Activated T-helper 1 cell treated with anti-CD3 and anti-CD28 coated beads, Interleukin-12 subunit alpha, Interleukin-12 subunit beta, Interleukin-2, Interleukin-4 antibody, amounts not matched to agents 30 ng/mL and 10 ng/mL and 1 ng/mL, durations not matched to agents 14 hours and 24 hours and 36 hours (primary cell): ENCODE measurements around the gene ZNF865. TPM values are rescaled to one million over a fixed set of nuclear protein-coding genes. Genes with fewer than 3 reads are reported as not detected.
"Not testable (repeated sequence)": the region's sequence is repeated elsewhere in the genome, so short reads cannot be mapped to it uniquely, and the experiment has no call there.

Experiments used
- DNase-seq: peaks from one replicate; pipeline ENCODE4 v3.0.0; 2021; ENCODE audit warnings: low spot score
- H3K27ac Mint-ChIP-seq: one replicate; pipeline ENCODE4 v1.8.0; 2021; ENCODE audit warnings: mild to moderate bottlenecking, mixed read lengths
- H3K27me3 Mint-ChIP-seq: one replicate; pipeline ENCODE4 v1.8.0; 2022; ENCODE audit warnings: mild to moderate bottlenecking, moderate library complexity, mixed read lengths; ENCODE audit not compliant: insufficient read depth
- H3K36me3 Mint-ChIP-seq: one replicate; pipeline ENCODE4 v1.8.0; 2021; ENCODE audit warnings: low read depth, mixed read lengths
- H3K4me1 Mint-ChIP-seq: one replicate; pipeline ENCODE4 v1.8.0; 2021; ENCODE audit warnings: low read depth, mixed read lengths
- H3K4me3 Mint-ChIP-seq: one replicate; pipeline ENCODE4 v1.8.0; 2021; ENCODE audit warnings: mild to moderate bottlenecking, moderate library complexity, mixed read lengths
- H3K9me3 Mint-ChIP-seq: one replicate; pipeline ENCODE4 v1.8.0; 2021; ENCODE audit warnings: mixed read lengths
- intact Hi-C: fragments of 100-400 bp; cut with micrococcal nuclease; formaldehyde crosslinking; loops from one replicate; pipeline ENCODE4 v1.15.1; 2024
- total RNA-seq: library from RNA; stranded (reverse); gene quantifications from 2 replicates; pipeline ENCODE4 v1.2.3, GENCODE V29; 2022

Gene ZNF865
- total RNA-seq, 1 donor from 2014 or later, result 13.2 TPM

GRCh38 chr19:55580628-55581144 lies 24.8 kb upstream of the ZNF865 start, which contains the start of gene ZNF579:
TSS of gene ZNF579 (minus strand) at chr19:55580848. CDS start at chr19:55579639, 1,209 bp downstream.
- H3K27ac Mint-ChIP-seq, result peak within 1 kb of the TSS; percentile 83

GRCh38 chr19:55581145-55581822 lies 24.2 kb upstream of the ZNF865 start:
- H3K9me3 Mint-ChIP-seq, result no peaks in the 10 kb centered on the region
- H3K4me3 Mint-ChIP-seq, result peak overlapping the region; percentile 91
- H3K27ac Mint-ChIP-seq, result no peak overlapping the region
- intact Hi-C loops, result loop anchor here (2.0 to 5.0 kb wide), 2 partner anchors 54 to 324 kb away; partner anchors contain the start of gene PPP6R1
- H3K36me3 Mint-ChIP-seq, result peaks cover 9% of the 10 kb centered on the region
- no peak for DNase-seq
- peaks cover 17% of the 10 kb centered on the region for H3K27me3 Mint-ChIP-seq
- H3K4me1 Mint-ChIP-seq, result peaks cover 30% of the 10 kb centered on the region

More at GRCh38 chr19:55580628-55581144, 24.8 kb upstream of the ZNF865 start, which contains the start of gene ZNF579:
- intact Hi-C loops, result loop anchor here (1.0 to 5.0 kb wide), 4 partner anchors 19 to 323 kb away; partner anchors contain the start of genes FIZ1, PPP6R1 and ZNF581
- H3K36me3 Mint-ChIP-seq, result peaks cover 9% of the 10 kb centered on the region
- peak within 1 kb of the TSS; percentile 91 for H3K4me3 Mint-ChIP-seq
- DNase-seq, result peak; percentile 71
- no peaks in the 10 kb centered on the region for H3K9me3 Mint-ChIP-seq
- H3K4me1 Mint-ChIP-seq, result peaks cover 26% of the 10 kb centered on the region
- peaks cover 13% of the 10 kb centered on the region for H3K27me3 Mint-ChIP-seq

- Mint-ChIP-seq H3K27ac (no peak overlapping the region), H3K36me3 (peaks cover 7% of the 10 kb centered on the region), H3K9me3 (no peaks in the 10 kb centered on the region), H3K4me1 (peaks cover 31% of the 10 kb centered on the region), H3K4me3 (peak overlapping the region; percentile 91), H3K27me3 (peaks cover 17% of the 10 kb centered on the region)
- intact Hi-C loops, result loop anchor here (2.0 to 5.0 kb wide), 2 partner anchors 53 to 325 kb away; partner anchors contain the start of gene PPP6R1
- no peak for DNase-seq
These were observed 23.6 kb upstream of the ZNF865 start for GRCh38 chr19:55581823-55582223.

GRCh38 chr19:55582284-55582683 lies 23.2 kb upstream of the ZNF865 start:
- peaks cover 21% of the 10 kb centered on the region for H3K27me3 Mint-ChIP-seq
- not testable (repeated sequence) for DNase-seq, H3K27ac Mint-ChIP-seq, H3K9me3 Mint-ChIP-seq, H3K36me3 Mint-ChIP-seq
- peak overlapping the region; percentile 43 for H3K4me3 Mint-ChIP-seq
- H3K4me1 Mint-ChIP-seq, result peaks cover 34% of the 10 kb centered on the region
- intact Hi-C loops, result loop anchor here (5.0 kb wide), 1 partner anchor 325 kb away; the partner anchor contains the start of gene PPP6R1

- not testable (repeated sequence) for H3K27ac Mint-ChIP-seq, DNase-seq, H3K36me3 Mint-ChIP-seq, H3K4me3 Mint-ChIP-seq, H3K9me3 Mint-ChIP-seq
- H3K27me3 Mint-ChIP-seq, result peaks cover 22% of the 10 kb centered on the region
- peaks cover 37% of the 10 kb centered on the region for H3K4me1 Mint-ChIP-seq
- intact Hi-C loops, result loop anchor here (5.0 kb wide), 1 partner anchor 327 kb away; the partner anchor contains the start of gene PPP6R1
These were observed 21.6 kb upstream of the ZNF865 start for GRCh38 chr19:55583897-55584296.

- H3K36me3 Mint-ChIP-seq, result peaks cover under 1% of the 10 kb centered on the region
- H3K4me1 Mint-ChIP-seq, result peaks cover 33% of the 10 kb centered on the region
- H3K27me3 Mint-ChIP-seq, result peaks cover 22% of the 10 kb centered on the region
- no peak overlapping the region for H3K27ac Mint-ChIP-seq
- intact Hi-C loops, result loop anchor here (5.0 kb wide), 1 partner anchor 328 kb away; the partner anchor contains the start of gene PPP6R1
- DNase-seq, result no peak
- no peak overlapping the region for H3K4me3 Mint-ChIP-seq
- no peaks in the 10 kb centered on the region for H3K9me3 Mint-ChIP-seq
These were observed 20.6 kb upstream of the ZNF865 start for GRCh38 chr19:55584871-55585270.

- intact Hi-C loops, result no loop called here
- Mint-ChIP-seq H3K4me3 (peak overlapping the region; percentile 23), H3K9me3 (no peaks in the 10 kb centered on the region), H3K27me3 (peaks cover 22% of the 10 kb centered on the region), H3K36me3 (no peaks in the 10 kb centered on the region), H3K4me1 (peaks cover 31% of the 10 kb centered on the region), H3K27ac (no peak overlapping the region)
- no peak for DNase-seq
These were observed 19.6 kb upstream of the ZNF865 start for GRCh38 chr19:55585658-55586339.

GRCh38 chr19:55586976-55587668 lies 18.3 kb upstream of the ZNF865 start:
- H3K27ac Mint-ChIP-seq, result no peak overlapping the region
- H3K9me3 Mint-ChIP-seq, result no peaks in the 10 kb centered on the region
- peaks cover 22% of the 10 kb centered on the region for H3K27me3 Mint-ChIP-seq
- H3K4me3 Mint-ChIP-seq, result peak overlapping the region; percentile 79
- DNase-seq, result peak; percentile 88
- peaks cover 19% of the 10 kb centered on the region for H3K4me1 Mint-ChIP-seq
- H3K36me3 Mint-ChIP-seq, result peaks cover 6% of the 10 kb centered on the region
- intact Hi-C loops, result loop anchor here (1.0 kb wide), 5 partner anchors 12 to 111 kb away; partner anchors contain the start of genes FIZ1, ZNF628, ZNF784 and ZNF865

DNA sequence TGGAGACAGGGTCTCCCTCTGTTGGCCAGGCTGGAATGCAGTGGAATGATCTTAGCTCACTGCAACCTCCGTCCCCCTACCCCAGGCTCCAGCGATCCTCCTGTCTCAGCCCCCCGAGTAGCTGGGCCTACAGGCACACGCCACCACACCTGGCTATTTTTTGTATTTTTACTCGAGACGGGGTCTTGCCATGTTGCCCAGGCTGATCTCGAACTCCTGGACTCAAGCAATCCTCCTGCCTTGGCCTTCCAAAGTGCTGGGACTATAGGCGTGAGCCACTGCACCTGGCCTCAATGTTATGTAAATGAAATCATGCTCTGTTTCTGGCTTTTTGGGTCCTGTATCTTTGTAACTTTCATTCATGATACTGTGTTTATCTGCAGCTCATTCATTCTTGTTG lies 16.7 kb upstream of the ZNF865 start:
- Mint-ChIP-seq H3K9me3 (no peaks in the 10 kb centered on the region), H3K27me3 (peaks cover 22% of the 10 kb centered on the region), H3K4me3 (no peak overlapping the region), H3K27ac (no peak overlapping the region), H3K36me3 (peaks cover 6% of the 10 kb centered on the region), H3K4me1 (peaks cover 18% of the 10 kb centered on the region)
- intact Hi-C loops, result no loop called here
- DNase-seq, result no peak

DNA sequence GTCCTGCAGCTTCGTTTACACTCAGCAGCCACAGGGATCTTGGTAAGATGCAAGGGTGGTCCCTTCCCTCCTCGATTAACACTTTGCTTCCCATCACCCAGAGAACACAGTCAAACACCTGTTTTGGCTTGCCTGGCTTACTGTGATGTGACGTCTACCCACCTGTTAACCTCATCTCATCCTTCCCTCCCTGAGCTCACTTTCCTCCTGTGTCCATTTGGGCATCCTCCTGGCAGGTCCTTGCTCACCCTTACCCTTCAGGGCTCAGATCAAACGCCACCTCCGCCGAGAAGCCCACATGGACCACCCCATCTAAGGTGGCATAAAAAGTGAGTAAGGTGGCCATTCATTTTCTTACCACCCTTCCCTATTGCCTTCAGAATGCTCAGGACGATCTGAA lies 15.3 kb upstream of the ZNF865 start:
- DNase-seq, result no peak
- no peak overlapping the region for H3K27ac Mint-ChIP-seq
- H3K36me3 Mint-ChIP-seq, result peaks cover 12% of the 10 kb centered on the region
- H3K9me3 Mint-ChIP-seq, result no peaks in the 10 kb centered on the region
- intact Hi-C loops, result no loop called here
- no peak overlapping the region for H3K4me3 Mint-ChIP-seq
- H3K27me3 Mint-ChIP-seq, result peaks cover 15% of the 10 kb centered on the region
- peaks cover 17% of the 10 kb centered on the region for H3K4me1 Mint-ChIP-seq

- no peaks in the 10 kb centered on the region for H3K9me3 Mint-ChIP-seq
- no peak for DNase-seq
- H3K27ac Mint-ChIP-seq, result no peak overlapping the region
- H3K4me3 Mint-ChIP-seq, result no peak overlapping the region
- H3K27me3 Mint-ChIP-seq, result peaks cover 10% of the 10 kb centered on the region
- H3K36me3 Mint-ChIP-seq, result peaks cover 17% of the 10 kb centered on the region
- peaks cover 12% of the 10 kb centered on the region for H3K4me1 Mint-ChIP-seq
- intact Hi-C loops, result no loop called here
These were observed 14.8 kb upstream of the ZNF865 start for GRCh38 chr19:55590617-55591016.

DNA sequence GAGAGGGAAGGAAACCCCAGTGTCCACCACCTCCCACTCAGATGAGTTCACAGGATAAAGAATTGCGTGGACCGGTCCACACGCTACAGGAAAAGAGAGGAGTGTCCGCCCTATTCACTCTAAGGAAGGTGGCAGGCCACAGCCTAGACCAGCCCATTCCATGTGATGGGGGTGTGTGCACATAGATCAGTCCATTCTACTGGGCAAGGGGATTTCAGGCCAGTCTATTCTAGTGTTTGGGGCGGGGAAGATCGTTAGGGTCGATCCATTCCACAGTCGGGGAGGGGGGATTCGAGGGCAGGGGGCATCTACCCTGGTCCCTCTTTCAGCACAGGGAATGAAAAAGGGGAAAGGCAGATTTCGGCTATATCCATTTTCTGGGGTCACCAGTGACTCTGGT lies 13.9 kb upstream of the ZNF865 start:
- peaks cover 7% of the 10 kb centered on the region for H3K4me1 Mint-ChIP-seq
- H3K9me3 Mint-ChIP-seq, result no peaks in the 10 kb centered on the region
- intact Hi-C loops, result no loop called here
- DNase-seq, result no peak
- peaks cover 5% of the 10 kb centered on the region for H3K27me3 Mint-ChIP-seq
- H3K27ac Mint-ChIP-seq, result no peak overlapping the region
- H3K36me3 Mint-ChIP-seq, result peaks cover 26% of the 10 kb centered on the region
- H3K4me3 Mint-ChIP-seq, result no peak overlapping the region
